Measurements from ENCODE around the gene CLASP1.
A peak's percentile ranks its signal among the peaks of the same experiment; 100 is the strongest.
"Not testable (repeated sequence)": the region's sequence is repeated elsewhere in the genome, so short reads cannot be mapped to it uniquely, and the experiment has no call there.

CLASP1 gene

DNA sequence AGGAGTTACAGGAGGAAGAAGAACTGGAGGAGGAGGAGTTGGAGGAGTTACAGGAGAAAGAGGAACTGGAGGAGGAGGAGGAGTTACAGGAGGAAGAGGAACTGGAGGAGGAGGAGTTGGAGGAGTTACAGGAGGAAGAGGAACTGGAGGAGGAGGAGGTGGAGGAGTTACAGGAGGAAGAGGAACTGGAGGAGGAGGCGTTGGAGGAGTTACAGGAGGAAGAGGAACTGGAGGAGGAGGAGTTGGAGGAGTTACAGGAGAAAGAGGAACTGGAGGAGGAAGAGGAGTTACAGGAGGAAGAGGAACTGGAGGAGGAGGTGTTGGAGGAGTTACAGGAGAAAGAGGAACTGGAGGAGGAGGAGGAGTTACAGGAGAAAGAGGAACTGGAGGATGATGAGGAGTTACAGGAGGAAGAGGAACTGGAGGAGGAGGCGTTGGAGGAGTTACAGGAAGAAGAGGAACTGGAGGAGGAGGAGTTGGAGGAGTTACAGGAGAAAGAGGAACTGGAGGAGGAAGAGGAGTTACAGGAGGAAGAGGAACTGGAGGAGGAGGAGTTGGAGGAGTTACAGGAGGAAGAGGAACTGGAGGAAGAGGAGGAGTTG, 38.1 kb downstream of the CLASP1 start:
- H3K9me3 Mint-ChIP-seq, H3K27me3 Mint-ChIP-seq, H3K27ac Mint-ChIP-seq, ATAC-seq, H3K4me3 Mint-ChIP-seq, DNase-seq, H3K4me1 Mint-ChIP-seq: not testable (repeated sequence)

DNA sequence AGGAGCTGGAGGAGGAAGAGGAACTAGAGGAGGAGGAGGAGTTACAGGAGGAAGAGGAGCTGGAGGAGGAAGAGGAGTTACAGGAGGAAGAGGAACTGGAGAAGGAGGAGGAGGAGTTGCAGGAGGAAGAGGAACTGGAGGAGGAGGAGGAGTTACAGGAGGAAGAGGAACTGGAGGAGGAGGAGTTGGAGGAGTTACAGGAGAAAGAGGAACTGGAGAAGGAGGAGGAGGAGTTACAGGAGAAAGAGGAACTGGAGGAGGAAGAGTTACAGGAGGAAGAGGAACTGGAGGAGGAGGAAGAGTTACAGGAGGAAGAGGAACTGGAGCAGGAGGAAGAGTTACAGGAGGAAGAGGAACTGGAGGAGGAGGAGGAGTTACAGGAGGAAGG, 38.8 kb downstream of the CLASP1 start:
- DNase-seq, H3K27me3 Mint-ChIP-seq, ATAC-seq, H3K4me3 Mint-ChIP-seq, H3K27ac Mint-ChIP-seq, H3K4me1 Mint-ChIP-seq, H3K9me3 Mint-ChIP-seq: not testable (repeated sequence)

- H3K4me1 Mint-ChIP-seq, result peaks cover 5% of the 10 kb centered on the region
- ATAC-seq, result no peak
Measured at GRCh38 chr2:121608967-121609366, 40.3 kb downstream of the CLASP1 start.

GRCh38 chr2:121608367-121608766, 40.9 kb downstream of the CLASP1 start:
- H3K27me3 Mint-ChIP-seq, result no peaks in the 10 kb centered on the region
- H3K9me3 Mint-ChIP-seq, result no peaks in the 10 kb centered on the region
- H3K4me1 Mint-ChIP-seq, result peaks cover 5% of the 10 kb centered on the region
- ATAC-seq, result no peak
- DNase-seq, result no peak
- no peak overlapping the region for H3K4me3 Mint-ChIP-seq
- no peak overlapping the region for H3K27ac Mint-ChIP-seq

More at GRCh38 chr2:121608967-121609366, 40.3 kb downstream of the CLASP1 start:
- H3K9me3 Mint-ChIP-seq, result no peaks in the 10 kb centered on the region
- H3K27me3 Mint-ChIP-seq, result no peaks in the 10 kb centered on the region
- no peak for DNase-seq
- no peak overlapping the region for H3K27ac Mint-ChIP-seq
- H3K4me3 Mint-ChIP-seq, result no peak overlapping the region

- no peaks in the 10 kb centered on the region for H3K27me3 Mint-ChIP-seq
- no peak overlapping the region for H3K4me3 Mint-ChIP-seq
- ATAC-seq, result no peak
- no peaks in the 10 kb centered on the region for H3K9me3 Mint-ChIP-seq
- H3K4me1 Mint-ChIP-seq, result no peaks in the 10 kb centered on the region
- DNase-seq, result no peak
- H3K27ac Mint-ChIP-seq, result no peak overlapping the region
Measured at GRCh38 chr2:121605820-121606733, 43.2 kb downstream of the CLASP1 start.

DNA sequence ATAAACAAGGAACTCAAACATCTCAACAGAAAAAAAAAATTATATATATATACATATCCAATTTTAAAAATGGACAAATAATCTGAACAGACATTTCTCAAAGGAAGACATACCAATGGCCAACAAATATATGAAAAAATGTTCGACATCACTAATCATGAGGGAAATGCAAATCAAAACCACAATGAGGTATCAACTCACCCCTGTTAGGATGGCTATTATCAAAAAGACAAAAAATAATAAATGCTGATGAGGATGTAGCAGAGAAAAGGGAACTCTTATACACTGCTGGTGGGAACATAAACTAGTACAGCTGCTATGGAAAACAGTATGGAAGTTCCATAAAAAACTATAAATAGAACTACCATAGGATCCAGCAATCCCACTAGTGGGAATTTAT, 46.1 kb downstream of the CLASP1 start:
- no peaks in the 10 kb centered on the region for H3K9me3 Mint-ChIP-seq
- DNase-seq, result no peak
- ATAC-seq, result no peak
- no peak overlapping the region for H3K27ac Mint-ChIP-seq
- peaks cover 11% of the 10 kb centered on the region for H3K4me1 Mint-ChIP-seq
- no peak overlapping the region for H3K4me3 Mint-ChIP-seq
- H3K27me3 Mint-ChIP-seq, result no peaks in the 10 kb centered on the region

DNA sequence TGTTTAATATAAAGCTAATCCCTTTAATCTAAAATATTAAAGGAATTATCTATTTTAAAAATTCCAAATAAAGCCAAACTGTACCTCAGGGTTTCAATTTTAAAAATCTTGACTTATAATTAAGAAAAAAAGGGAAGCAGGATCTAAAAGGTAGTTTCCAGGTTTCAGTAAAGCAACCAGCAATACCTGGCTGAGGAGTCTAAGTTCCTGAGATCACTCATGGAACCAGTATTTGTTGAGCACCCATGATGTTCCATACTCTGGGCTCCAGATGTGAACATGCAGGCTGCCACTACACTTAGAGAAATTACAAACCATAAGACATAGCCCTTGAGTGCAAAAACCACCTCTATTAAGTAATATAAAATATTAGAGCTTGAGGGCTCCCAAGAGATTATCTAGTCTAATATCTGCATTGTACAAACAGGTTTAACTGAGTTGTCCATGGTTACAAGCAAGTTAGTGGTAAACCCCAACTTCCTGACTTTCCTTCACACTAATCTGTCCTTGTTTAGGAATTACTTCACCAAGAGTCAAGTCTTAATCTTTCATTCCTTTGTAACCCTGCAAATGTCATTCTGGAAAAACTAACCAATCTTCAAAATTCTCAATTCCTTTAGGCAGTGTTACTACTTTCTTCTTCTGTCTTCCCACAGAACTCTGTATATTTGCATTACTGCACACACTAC, 49.2 kb downstream of the CLASP1 start:
- Mint-ChIP-seq H3K4me1 (peaks cover 42% of the 10 kb centered on the region), H3K9me3 (no peaks in the 10 kb centered on the region), H3K27ac (no peak overlapping the region), H3K4me3 (no peak overlapping the region), H3K27me3 (no peaks in the 10 kb centered on the region)
- no peak for DNase-seq
- no peak for ATAC-seq

GRCh38 chr2:121598087-121598486, 51.2 kb downstream of the CLASP1 start:
- Mint-ChIP-seq H3K4me3 (no peak overlapping the region), H3K27me3 (no peaks in the 10 kb centered on the region), H3K4me1 (peaks cover 44% of the 10 kb centered on the region), H3K27ac (no peak overlapping the region), H3K9me3 (no peaks in the 10 kb centered on the region)
- DNase-seq (no peak), ATAC-seq (no peak)

- H3K9me3 Mint-ChIP-seq, result no peaks in the 10 kb centered on the region
- H3K4me1 Mint-ChIP-seq, result peaks cover 51% of the 10 kb centered on the region
- ATAC-seq, result peak; percentile 97
- H3K27ac Mint-ChIP-seq, result peak overlapping the region; percentile 90 to 95
- H3K27me3 Mint-ChIP-seq, result no peaks in the 10 kb centered on the region
- peak overlapping the region; percentile 72 to 74 for H3K4me3 Mint-ChIP-seq
- DNase-seq, result peak; percentile 9 to 31
Measured at GRCh38 chr2:121596221-121597080, 52.8 kb downstream of the CLASP1 start.

DNA sequence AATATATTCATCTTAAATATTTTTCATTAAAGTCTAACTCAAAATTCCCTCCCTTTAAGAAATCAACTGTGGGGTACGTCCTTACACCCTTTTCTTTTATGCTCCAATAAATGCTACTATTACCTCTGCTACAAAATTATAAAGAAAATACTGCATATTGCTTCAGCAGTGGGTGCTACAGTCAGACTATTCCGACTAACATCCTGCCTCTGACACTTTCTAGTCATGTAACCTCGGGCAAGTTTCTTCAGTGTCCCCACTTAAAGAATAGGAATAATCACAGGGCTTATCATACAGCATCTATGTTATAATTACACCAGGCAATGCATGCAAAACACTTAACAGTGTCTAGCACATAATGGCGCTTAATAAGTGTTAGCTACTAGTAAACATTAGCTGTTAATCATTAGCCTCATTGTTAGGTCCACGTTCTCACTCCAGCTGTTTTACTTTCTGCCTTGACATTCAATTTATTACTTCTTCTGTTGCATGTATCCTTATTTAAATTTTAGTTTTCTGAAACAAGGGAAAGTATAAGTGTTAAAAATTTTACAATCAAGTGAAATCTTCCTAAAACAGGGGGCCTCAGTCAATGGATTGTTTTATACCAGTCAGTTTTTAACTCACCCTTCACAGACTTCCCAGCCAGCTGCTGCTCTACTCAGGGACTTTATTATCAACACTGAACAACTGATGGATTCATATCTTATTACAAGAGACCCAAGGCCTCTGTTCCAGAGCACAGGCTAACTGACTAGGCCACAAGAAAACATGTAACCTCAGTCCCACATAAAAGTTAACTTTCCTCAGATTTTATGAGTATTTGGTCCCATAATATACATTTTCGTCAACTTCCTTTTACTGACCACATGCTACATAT, 54.0 kb downstream of the CLASP1 start:
- Mint-ChIP-seq H3K27ac (peak overlapping the region in 1 of 2 donors; percentile 90), H3K4me3 (no peak overlapping the region)
- ATAC-seq, result no peak

GRCh38 chr2:121591199-121591598, 58.1 kb downstream of the CLASP1 start:
- H3K4me3 Mint-ChIP-seq, result no peak overlapping the region
- no peaks in the 10 kb centered on the region for H3K9me3 Mint-ChIP-seq
- ATAC-seq, result no peak
- no peak for DNase-seq
- no peak overlapping the region for H3K27ac Mint-ChIP-seq
- H3K4me1 Mint-ChIP-seq, result peaks cover 21% of the 10 kb centered on the region
- no peaks in the 10 kb centered on the region for H3K27me3 Mint-ChIP-seq

More for the DNA sequence above, 54.0 kb downstream of the CLASP1 start:
- H3K27me3 Mint-ChIP-seq, result no peaks in the 10 kb centered on the region
- DNase-seq, result no peak
- H3K4me1 Mint-ChIP-seq, result peaks cover 45% of the 10 kb centered on the region
- H3K9me3 Mint-ChIP-seq, result no peaks in the 10 kb centered on the region

DNA sequence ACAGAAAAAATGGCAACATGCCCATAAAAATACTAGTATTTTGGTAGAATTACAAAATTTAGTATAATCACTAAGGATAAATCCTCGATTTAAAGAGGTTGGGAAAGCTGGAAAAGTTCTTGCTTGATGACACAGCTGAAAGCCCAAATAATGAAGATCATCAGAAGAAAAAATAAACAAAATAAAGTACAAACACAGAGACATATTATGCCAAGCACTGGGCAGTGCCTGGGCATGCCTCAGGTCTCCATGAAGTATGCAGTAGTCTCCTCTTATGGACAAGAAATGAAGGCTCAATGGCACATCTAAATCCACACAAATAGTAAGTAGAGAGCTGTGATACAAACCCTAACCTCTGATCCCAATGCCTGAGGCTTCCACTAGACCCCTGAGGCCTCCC, 60.9 kb downstream of the CLASP1 start:
- Mint-ChIP-seq H3K4me3 (no peak overlapping the region), H3K4me1 (peaks cover 25% of the 10 kb centered on the region), H3K27ac (no peak overlapping the region), H3K9me3 (no peaks in the 10 kb centered on the region), H3K27me3 (no peaks in the 10 kb centered on the region)
- ATAC-seq, result no peak
- DNase-seq, result no peak

DNA sequence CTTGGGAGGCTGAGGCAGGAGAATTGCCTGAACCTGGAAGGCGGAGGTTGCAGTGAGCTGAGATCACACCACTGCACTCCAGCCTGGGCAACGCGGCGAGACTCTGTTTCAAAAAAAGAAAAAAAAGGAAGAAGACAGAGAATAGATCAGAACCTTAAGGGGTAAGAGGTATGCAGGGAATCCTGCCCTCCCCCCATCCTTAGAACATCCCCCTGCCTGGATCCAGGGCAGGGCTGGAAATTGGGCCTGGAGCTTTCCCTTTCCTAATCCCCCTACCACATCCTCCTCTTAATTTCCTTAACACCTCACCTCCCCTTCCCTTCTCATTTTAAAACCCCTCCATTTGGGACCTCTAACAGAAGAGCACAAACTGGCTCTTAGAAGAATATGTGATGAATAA, 62.1 kb downstream of the CLASP1 start:
- ATAC-seq, result no peak
- DNase-seq, result no peak
- Mint-ChIP-seq H3K27me3 (no peaks in the 10 kb centered on the region), H3K27ac (no peak overlapping the region), H3K4me1 (peaks cover 35% of the 10 kb centered on the region), H3K9me3 (no peaks in the 10 kb centered on the region), H3K4me3 (no peak overlapping the region)

- no peak overlapping the region for H3K4me3 Mint-ChIP-seq
- ATAC-seq (no peak), DNase-seq (no peak)
- H3K27me3 Mint-ChIP-seq, result no peaks in the 10 kb centered on the region
- H3K4me1 Mint-ChIP-seq, result peaks cover 32% of the 10 kb centered on the region
- peak overlapping the region in 1 of 2 donors; percentile 69 for H3K27ac Mint-ChIP-seq
- no peaks in the 10 kb centered on the region for H3K9me3 Mint-ChIP-seq
Measured at GRCh38 chr2:121584741-121585140, 64.5 kb downstream of the CLASP1 start.

All from stimulated activated naive CD8-positive, alpha-beta T cell treated with anti-CD3 and anti-CD28 coated beads, Interleukin-15, amount 100 ng/mL, for 72 hours (primary cell).